ELF-1 (cell line): ENCODE data around the gene LTV1.
A peak's percentile ranks its signal among the peaks of the same experiment; 100 is the strongest.
"Not testable (repeated sequence)": the region's sequence is repeated elsewhere in the genome, so short reads cannot be mapped to it uniquely, and the experiment has no call there.

Experiments
- DNase-seq: peaks from one replicate; pipeline ENCODE4 v3.0.0-alpha.2; 2016; ENCODE audit warnings: low read depth, low spot score

The LTV1 gene

DNA sequence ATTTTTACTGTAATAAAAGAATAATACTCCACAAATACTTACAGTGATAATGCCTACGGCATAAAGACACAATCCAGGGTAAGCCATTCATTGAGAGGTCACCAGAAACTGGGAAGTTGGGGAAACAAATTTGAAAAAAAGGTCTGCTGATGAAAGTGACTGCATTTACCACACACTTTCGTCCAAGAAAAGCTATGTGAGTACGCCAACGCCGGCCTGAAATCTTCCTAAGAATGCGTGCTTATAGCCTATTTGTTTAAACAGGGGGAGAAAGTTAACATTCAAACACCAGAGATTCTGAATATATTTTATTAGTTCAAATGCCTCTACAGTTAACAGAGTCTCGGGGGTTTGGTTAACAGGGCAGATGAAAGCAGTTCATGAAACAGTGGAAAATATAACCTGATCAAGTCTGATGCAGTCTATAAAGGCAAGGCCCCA is 657 bp upstream of the LTV1 start:
- no peak for DNase-seq

DNA sequence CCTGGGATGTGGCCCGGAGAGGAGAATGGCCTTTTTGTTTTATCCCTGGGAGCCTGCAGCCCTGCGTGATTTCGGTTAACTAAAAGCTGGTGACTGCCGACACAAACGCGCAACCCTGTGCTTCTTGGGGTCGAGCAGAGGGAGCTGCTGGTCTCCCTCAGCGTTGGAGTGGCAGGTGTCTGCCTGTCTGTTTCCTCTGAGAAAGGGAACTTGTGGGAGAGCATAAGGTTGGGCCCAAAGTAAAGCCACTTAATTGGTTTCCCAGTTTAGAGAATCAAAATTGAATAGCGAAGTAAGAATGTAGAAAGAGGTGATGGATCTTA is 500 bp downstream of the LTV1 start:
- no peak for DNase-seq

DNA sequence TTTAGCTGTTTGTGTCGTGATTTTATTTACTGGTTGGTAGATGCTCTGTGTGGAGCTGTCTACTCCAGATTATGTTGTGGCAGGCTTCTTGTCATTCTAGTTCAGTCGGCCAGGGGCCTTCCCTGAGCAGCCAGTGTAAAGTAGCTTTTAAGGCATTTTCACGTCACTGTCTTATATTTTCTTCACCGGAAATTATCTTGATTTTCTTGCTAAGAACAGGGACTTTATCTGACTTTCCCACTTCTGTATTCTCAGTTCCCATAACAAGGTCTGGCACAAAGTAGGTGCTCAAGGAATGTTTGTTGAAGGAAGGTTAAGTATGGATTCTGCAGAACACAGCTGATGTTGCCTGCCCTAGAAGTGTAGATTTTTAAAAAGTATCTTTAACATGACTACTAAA is 868 bp downstream of the LTV1 start:
- peak; percentile 9 for DNase-seq

DNA sequence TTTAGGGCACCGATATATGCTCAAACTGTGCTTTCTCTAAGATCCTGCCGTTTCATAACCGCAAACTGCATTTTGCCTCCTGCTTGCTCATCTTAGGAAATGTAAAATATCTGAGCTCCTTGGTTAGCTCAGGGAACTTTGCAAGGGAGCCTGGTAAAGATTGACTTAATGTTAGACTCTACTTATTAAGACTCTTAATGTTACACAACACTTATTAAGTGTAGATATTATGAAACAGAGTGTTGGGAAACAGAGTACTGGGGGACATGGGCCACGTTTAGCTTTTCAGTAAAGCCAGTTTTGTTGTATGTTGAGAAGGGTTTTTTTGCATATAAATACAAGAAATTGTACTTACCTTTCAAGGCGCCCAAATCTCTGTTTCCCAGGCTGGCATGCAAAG is 1.9 kb downstream of the LTV1 start:
- DNase-seq: no peak

DNA sequence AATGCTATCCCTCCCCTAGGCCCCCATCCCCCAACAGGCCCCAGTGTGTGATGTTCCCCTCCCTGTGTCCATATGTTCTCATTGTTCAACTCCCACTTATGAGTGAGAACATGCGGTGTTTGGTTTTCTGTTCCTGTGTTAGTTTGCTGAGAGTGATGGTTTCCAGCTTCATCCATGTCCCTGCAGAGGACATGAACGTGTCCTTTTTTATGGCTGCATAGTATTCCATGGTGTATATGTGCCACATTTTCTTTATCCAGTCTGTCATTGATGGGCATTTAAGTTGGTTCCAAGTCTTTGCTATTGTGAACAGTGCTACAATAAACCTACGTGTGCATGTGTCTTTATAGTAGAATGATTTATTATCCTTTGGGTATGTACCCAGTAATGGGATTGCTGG is 8.6 kb downstream of the LTV1 start:
- not testable (repeated sequence) for DNase-seq

DNA sequence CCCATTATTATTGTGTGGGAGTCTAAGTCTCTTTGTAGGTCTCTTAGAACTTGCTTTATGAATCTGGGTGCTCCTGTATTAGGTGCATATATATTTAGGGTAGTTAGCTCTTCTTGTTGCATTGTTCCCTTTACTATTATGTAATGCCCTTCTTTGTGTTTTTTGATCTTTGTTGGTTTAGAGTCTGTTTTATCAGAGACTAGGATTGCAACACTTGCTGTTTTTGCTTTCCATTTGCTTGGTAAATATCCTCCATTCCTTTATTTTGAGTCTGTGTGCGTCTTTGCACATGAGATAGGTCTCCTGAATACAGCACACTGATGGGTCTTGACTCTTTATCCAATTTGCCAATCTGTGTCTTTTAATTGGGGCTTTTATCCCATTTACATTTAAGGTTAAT is 11.9 kb downstream of the LTV1 start:
- DNase-seq: not testable (repeated sequence)

DNA sequence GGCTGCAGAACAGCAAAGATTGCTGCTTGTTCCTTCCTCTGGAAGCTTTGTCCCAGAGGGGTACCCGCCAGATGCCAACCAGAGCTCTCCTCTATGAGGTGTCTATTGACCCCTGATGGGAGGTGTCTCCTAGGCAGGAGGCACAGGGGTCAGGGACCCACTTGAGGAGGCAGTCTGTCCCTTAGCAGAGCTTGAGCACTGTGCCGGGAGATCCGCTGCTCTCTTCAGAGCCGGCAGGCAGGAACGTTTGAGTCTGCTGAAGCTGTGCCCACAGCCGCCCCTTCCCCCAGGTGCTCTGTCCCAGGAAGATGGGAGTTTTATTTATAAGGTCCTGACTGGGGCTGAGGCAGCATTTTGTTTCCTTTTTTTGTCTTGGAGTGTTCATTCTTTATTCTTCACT is 13.6 kb downstream of the LTV1 start:
- DNase-seq: not testable (repeated sequence)

DNA sequence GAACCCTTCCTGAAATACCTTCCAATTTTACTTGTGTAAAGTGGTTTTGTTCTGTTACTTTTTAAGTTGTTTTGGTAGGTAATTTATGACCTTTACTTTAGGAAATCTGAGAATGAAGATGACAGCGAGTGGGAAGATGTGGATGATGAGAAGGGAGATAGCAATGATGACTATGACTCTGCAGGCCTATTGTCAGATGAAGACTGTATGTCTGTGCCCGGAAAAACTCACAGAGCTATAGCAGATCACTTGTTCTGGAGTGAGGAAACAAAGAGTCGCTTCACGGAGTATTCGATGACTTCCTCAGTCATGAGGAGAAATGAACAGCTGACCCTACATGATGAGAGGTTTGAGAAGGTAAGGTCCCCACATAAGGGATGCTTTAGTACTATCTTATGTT is 14.5 kb downstream of the LTV1 start:
- DNase-seq: no peak

DNA sequence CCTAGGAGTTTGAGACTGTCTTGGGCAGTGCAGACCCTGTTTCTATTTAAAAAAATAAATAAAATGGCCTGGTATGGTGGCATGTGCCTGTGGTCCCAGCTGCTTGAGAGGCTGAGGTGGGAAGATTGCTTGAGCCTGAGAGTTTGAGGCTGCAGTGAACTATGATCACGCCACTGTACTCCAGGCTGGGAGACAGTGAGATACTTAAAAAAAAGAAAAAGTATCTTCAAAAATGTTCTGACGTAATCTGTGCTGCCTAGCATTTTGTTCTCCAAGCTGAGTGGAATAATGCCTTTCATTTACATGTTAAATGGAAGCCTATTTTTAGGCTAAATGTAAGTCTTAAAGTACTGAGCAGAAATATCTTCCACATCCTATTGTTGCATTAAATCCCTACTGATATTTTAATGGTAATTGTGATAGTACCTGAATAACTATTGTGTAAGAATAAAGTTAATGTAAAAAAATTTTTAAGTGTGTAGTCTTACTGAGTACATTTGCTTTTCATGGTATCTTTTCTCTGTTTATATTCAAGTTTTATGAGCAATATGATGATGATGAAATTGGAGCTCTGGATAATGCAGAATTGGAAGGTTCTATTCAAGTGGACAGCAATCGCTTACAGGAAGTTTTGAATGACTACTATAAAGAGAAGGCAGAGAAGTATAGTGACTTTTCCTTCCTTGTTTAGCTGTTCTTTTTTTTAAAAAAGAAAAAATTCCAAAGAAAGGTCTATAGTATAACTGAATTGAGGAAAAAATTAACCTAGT is 16.9 kb downstream of the LTV1 start:
- no peak for DNase-seq

DNA sequence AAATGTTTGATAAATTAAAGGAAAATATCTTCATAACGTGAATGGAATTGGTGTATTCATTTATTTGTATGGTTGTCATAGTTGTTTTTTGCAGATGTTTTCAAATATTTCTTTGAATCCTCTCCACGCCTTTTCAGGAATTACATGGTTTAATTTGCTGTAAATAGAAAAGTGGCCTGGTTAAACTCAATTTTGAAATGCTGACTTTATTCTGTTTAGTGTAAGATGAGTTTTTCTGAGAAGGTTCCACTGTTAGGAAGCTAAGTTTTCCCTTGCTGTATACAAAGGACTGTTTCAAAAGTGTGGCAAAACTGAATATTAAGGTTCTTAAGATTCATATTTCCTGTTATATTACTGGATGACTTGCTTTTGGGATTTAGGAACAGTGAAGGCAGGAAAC is 20.6 kb downstream of the LTV1 start:
- no peak for DNase-seq

DNA sequence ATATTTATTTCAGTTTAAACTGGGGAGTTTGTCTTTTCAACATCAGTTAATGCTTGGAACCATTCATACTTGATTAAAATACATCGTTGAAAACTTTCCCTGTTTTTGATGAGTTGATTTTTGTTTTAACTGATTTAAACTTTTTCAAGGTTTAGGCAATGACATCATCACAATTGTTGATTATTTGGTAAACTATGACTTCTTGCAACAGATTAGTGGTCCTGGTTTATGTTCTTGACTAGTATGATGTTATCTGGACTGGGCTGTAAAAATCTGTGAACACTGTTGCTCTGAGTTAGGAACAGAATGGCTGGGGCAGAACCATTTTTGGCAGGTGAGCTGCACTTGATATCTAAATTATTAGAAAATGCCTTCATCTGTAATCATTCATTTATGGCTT is 21.1 kb downstream of the LTV1 start, which contains the start of gene ZC2HC1B:
ZC2HC1B (plus strand) TSS at position 241 of the 400 bp plus-strand sequence; CDS start at position 307, 66 bp downstream.
- DNase-seq: no peak

DNA sequence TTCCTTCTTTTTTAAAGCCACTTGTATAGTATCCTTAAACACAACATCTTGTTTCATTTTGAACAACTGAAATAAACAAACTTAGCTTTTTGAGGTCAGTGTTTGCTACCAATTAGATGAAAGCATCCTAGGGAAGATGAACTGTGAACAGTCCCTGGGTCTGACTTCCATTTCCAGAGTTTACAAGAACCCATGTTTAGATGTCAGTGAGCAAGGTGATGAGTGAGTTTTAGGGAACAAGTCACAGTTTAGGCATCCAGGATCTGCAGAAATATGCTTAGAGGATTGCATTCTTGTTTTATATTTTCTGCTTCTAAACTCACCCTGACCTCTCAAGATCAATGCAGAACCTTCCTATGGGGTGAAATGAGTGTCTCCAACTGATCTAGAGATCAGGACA is 24.1 kb downstream of the LTV1 start:
- no peak for DNase-seq

DNA sequence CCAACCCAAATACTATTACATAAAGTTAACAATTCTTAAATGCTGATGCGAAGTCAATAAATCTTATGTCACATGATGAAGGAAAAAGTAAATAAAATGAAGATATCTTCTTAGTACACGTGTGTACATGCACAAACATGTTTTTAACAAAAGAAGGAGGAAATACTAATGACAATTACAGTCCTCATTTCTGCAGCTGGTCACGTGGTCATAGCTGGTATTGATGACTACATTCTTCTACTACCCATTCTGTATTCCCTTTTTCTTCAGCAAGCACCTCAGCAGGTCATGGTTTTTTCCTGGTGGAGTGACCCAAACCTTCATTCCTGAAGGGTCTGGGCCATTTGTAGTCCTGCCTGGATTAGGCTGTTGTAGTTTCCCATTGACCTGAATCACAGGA is 25.7 kb downstream of the LTV1 start:
- not testable (repeated sequence) for DNase-seq

DNA sequence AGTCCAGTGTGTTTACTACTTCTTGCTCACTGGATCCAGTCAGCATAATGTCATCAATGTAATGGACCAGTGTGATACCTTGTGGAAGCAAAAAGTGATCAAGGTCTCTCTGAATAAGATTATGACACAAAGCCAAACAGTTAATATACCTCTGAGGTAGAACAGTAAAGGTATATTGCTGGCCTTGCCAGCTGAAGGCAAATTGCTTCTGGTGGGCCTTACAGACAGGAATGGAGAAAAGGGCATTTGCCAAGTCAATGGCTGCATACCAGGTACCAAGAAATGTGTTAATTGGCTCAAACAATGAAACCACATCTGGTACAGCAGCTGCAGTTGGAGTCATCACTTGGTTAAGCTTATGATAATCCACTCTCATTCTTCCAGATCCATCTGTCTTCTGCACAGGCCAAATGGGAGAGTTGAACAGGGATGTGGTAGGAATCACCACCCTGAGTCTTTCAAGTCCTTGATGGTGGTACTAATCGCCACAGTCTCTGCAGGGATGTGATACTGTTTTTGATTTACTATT is 28.1 kb downstream of the LTV1 start:
- DNase-seq: not testable (repeated sequence)

DNA sequence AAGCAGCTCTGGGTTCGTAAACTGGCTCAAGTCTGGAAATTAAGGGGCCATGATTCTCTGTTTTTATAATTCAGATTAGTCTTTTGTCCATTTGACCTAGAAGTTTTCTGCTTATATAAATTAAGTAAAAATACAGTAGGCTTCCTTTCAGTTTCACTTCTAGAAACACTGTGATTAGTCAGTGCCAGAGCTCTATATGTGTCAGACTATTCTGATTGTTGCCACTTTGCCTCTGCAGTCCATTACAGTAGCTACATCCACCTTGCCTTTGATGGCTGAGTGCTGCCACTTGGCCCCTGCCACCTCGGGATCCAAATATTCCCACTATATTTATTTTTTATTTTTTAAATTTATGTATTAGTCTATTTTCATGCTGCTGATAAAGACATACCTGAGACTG is 29.1 kb downstream of the LTV1 start:
- DNase-seq: no peak

DNA sequence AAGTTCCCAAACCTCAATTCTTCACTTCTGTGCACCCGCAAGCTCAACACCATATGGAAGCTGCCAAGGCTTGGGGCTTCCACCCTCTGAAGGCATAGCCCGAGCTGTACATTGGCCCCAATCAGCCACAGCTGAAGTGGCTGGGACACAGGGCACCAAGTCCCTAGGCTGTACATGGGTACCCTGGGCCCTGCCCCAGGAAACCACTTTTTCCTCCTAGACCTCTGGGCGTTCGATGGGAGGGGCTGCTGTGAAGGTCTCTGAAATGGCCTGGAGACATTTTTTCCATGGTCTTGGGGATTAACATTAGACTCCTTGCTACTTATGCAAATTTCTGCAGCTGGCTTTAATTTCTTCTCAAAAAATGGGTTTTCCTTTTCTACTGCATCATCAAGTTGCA is 30.5 kb downstream of the LTV1 start:
- not testable (repeated sequence) for DNase-seq

DNA sequence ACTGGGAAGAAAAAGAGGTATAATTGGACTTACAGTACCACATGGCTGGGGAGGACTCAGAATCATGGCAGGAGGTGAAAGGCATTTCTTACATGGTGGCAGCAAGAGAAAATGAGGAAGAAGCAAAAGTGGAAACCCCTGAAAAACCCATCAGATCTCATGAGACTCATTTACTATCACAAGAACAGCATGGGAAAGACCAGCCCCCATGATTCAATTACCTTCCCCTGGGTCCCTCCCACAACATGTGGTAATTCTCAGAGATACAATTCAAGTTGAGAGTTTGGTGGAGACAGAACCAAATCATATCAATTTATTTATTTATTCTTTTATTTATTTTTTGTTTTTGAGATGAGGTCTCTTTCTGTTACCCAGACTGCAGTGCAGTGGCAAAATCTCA is 31.4 kb downstream of the LTV1 start:
- not testable (repeated sequence) for DNase-seq

DNA sequence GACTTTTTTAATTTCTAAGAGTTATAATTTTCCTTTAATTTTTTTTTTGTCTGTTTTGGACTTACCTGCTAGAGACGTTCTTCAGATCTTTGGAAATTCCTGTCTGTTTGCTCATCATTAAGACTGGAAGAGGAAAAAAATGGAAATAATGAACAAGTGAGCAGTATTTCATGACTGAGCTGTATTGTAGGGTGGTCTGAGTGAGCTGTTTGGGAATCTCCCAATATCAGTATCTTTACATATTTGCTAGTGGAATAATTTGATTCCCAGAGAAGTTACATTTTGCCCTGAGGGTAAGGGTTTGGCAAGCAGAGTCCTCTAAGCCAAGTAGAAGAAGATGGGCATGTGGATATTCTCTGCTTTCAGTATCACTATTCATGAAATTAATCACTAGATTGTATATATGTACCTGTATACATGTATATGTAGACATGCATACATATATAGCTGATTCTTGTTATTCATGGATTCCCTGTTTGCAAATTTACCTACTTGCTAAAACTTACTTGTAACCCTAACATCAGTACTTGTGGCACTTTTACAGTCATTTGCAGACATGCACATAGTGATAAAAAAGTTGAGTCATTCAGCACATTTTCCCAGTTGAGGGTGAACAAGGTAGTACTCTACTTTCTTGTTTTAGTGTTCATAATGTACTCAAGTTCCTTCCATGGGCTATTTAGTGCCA is 34.6 kb downstream of the LTV1 start:
- DNase-seq: no peak

DNA sequence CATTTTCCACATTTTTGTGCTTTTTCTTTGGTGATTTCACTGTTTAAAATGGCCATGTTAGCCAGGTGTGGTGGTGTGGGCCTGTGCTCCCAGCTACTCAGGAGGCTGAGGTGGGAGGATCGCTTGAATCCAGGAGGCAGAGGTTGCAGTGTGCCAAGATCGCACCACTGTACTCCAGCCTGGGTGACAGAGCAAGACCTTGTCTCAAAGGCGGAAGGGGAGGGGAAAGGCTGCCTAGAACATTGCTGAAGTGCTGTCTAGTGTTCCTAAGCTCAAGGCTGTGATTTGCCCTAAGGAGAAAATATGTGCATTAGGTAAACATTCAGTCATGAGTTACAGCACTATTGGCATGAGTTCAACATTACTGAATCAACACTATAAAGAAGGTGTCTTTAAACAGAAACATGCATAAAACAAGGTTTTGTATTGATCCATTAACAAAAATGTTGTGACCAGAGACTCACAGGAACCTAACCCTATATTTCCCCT is 35.2 kb downstream of the LTV1 start:
- DNase-seq: no peak

DNA sequence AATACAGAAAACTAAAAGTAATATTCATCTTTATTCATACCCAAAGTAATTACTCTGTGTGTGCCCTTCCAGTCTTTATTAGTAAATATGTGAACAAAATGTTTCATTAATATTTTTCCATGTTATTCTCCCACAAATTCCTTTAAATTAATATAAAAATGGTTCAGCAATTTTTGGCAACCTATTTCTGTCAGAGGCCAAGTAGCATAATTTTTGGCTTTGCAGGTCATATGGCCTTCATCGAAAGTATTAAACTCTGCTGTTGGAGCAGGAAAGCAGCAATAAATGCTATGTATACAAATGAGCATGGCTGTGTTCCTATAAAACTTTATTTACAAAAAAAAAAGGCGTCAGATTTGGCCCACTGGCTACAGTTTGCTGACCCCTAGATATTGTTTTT is 37.3 kb downstream of the LTV1 start:
- DNase-seq: no peak

DNA sequence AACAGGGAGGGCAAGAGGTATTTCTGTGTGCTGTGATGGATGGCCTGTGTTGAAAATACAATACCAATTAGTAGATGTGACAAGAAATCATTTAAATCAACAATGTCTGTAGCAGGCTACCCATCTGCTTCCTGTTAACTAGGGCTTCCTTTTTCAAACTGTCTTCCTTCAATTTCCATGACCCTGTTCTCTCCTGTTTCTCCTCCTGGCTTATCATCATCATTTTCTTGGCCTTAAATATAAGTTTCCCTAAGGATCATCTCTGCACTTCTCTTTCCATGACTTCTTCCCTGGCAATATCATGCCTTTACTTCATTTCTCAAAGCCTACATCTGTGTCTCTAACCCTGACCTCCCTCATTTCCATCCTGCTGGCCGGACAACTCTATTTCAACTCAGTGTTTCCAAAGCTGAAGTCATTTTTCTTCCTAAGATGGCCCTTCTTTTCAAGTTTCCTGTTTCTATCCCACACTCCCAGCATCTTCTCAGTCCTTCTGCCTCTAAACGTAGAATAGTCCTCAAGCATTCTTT is 39.3 kb downstream of the LTV1 start:
- DNase-seq: no peak

DNA sequence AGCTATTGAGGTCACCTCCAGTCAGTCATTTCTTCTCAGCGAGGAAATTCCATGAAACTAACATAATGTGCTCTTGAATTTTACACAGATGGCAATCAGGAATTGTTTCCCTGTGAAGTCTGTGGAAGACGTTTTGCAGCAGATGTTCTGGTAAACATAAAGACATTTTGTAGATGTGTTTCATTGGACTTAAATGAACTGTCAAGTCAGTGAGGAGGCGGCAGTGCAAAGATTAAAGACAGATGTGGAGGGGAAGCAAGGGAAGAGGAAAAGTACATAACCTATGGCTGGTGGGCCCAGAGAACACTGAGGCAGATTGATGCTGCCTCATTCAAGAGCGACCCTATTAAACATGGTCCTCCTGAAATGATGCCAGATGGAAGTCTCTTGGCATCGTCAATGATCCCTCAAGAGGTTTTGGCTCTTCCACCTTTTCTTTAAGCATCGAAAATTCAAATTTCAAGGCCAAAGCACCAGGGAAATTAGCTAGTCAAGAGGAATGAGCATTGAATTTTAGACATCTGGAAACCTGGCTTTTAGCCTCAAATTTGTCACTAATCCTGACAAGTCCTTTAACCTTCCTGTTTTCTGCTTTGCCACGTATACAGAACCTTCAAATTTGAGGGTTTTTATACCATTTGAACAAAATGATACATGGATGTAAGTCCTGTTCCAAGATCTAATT is 41.2 kb downstream of the LTV1 start:
- no peak for DNase-seq
